ENCODE data around the gene LIPT2. TPM values are rescaled to one million over a fixed set of nuclear protein-coding genes. Genes with fewer than 3 reads are reported as not detected.

Gene LIPT2
- total and polyA plus RNA-seq, 12 donors: 1.8 to 16.1 (median 5.4) TPM

GRCh38 chr11:74478877-74479731, 14.4 kb downstream of the LIPT2 start:
- H3K4me1 ChIP-seq (replicated peaks in 1 of 2): no peaks in the 10 kb centered on the region
- H3K36me3 ChIP-seq (replicated peaks in 1 of 2): no peaks in the 10 kb centered on the region
- no peaks in the 10 kb centered on the region for H3K9me3 ChIP-seq (replicated peaks in 1 of 3)
- intact Hi-C loops (cut with DNase I): no loop called here
- WGBS, 4 donors: 47 to 69% (median 56%) methylated on average over 10 of the region's 10 CpGs
- H3K4me3 ChIP-seq: no peak overlapping the region
- no peak overlapping the region for H3K27ac ChIP-seq
- DNase-seq: no peak
- TF ChIP-seq CTCF (IDR thresholded peaks at IDR 0.05) (no peak), POLR2A (IDR thresholded peaks at IDR 0.05) (no peak)
- H3K27me3 ChIP-seq: no peaks in the 10 kb centered on the region

GRCh38 chr11:74476536-74476935, 17.0 kb downstream of the LIPT2 start:
- TF ChIP-seq CTCF (IDR thresholded peaks at IDR 0.05) (no peak), POLR2A (IDR thresholded peaks at IDR 0.05) (no peak)

GRCh38 chr11:74474316-74474715, 19.2 kb downstream of the LIPT2 start:
- Histone ChIP-seq H3K4me1 (replicated peaks in 1 of 2) (no peaks in the 10 kb centered on the region), H3K4me3 (no peak overlapping the region), H3K9me3 (replicated peaks in 1 of 3) (no peaks in the 10 kb centered on the region), H3K27me3 (no peaks in the 10 kb centered on the region), H3K27ac (no peak overlapping the region), H3K36me3 (replicated peaks in 1 of 2) (no peaks in the 10 kb centered on the region)
- peak in 1 of 7 donors; percentile 48 for DNase-seq
- WGBS, 4 donors: 12 to 20% (median 15%) methylated on average over 1 of the region's 1 CpG; no CpG with 5 or more reads in 1 of the 4 donors
- TF ChIP-seq POLR2A (IDR thresholded peaks at IDR 0.05) (no peak), CTCF (IDR thresholded peaks at IDR 0.05) (no peak)
- intact Hi-C loops (cut with DNase I): no loop called here

More at GRCh38 chr11:74476536-74476935, 17.0 kb downstream of the LIPT2 start:
- Histone ChIP-seq H3K4me3 (no peak overlapping the region), H3K9me3 (replicated peaks in 1 of 3) (no peaks in the 10 kb centered on the region), H3K36me3 (replicated peaks in 1 of 2) (no peaks in the 10 kb centered on the region), H3K4me1 (replicated peaks in 1 of 2) (no peaks in the 10 kb centered on the region), H3K27me3 (no peaks in the 10 kb centered on the region), H3K27ac (no peak overlapping the region)
- DNase-seq: peak in 1 of 7 donors; percentile 18
- 65 to 80% (median 76%) methylated on average over 2 of the region's 2 CpGs for WGBS, 4 donors
- intact Hi-C loops (cut with DNase I): no loop called here

GRCh38 chr11:74473382-74474173, 19.9 kb downstream of the LIPT2 start:
- H3K27ac ChIP-seq: no peak overlapping the region
- WGBS, 4 donors: 59 to 67% (median 62%) methylated on average over 10 of the region's 10 CpGs
- no peaks in the 10 kb centered on the region for H3K27me3 ChIP-seq
- intact Hi-C loops (cut with DNase I): no loop called here
- no peaks in the 10 kb centered on the region for H3K4me1 ChIP-seq (replicated peaks in 1 of 2)
- TF ChIP-seq POLR2A (IDR thresholded peaks at IDR 0.05) (no peak), CTCF (IDR thresholded peaks at IDR 0.05) (no peak)
- peak in 1 of 7 donors; percentile 35 for DNase-seq
- H3K9me3 ChIP-seq (replicated peaks in 1 of 3): no peaks in the 10 kb centered on the region
- no peak overlapping the region for H3K4me3 ChIP-seq
- no peaks in the 10 kb centered on the region for H3K36me3 ChIP-seq (replicated peaks in 1 of 2)
